NB4 (cell line): ENCODE data around the gene ZNF397.

ENCODE experiments used
- CTCF ChIP-seq: IDR thresholded peaks from one replicate; pipeline ENCODE4 v1.5.1; 2012; ENCODE audit warnings: low read depth, low read length
- MYC ChIP-seq: IDR thresholded peaks from 2 replicates; pipeline ENCODE4 v1.6.1; 2011; ENCODE audit warnings: low read depth, low read length
- POLR2A ChIP-seq: IDR thresholded peaks from 2 replicates; pipeline ENCODE4 v1.6.1; 2011; ENCODE audit warnings: mild to moderate bottlenecking; ENCODE audit not compliant: insufficient read length; ENCODE audit errors: extremely low read depth

- TF ChIP-seq CTCF (no peak), POLR2A (no peak), MYC (no peak)
Measured at GRCh38 chr18:35306588-35307250, 65.9 kb downstream of the ZNF397 start.
